ENCODE measurements around the gene SMG6.

DNA sequence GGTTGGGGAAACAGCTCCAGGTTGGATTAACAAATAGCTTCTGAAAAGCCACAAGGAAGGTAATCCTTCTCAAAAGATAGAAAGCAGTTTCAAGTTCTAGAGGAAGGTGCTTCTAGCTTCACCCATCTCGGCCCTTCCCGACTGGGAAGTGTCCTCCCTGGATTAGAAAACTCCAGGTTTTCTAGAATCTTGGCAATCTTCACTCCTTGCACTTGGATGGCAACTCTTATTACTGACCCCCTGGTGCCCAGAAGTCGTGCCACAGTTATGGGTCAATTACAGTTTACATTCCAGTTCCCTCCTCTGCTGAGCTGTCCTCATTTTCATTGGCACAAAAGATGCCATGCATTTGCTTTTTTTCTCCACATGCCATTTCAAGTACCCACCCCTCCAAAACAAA lies 65.6 kb downstream of the SMG6 start:
- TF ChIP-seq CTCF (IDR thresholded peaks at IDR 0.05) (no peak), POLR2A (IDR thresholded peaks at IDR 0.05) (no peak), POLR2AphosphoS5 (IDR thresholded peaks at IDR 0.05) (no peak), EP300 (IDR thresholded peaks at IDR 0.05) (no peak)

Measured in upper lobe of left lung (tissue), 4 donors.